SK-N-SH treated with all-trans-retinoic acid at 6 μM for 48 hours (cell line): ENCODE measurements around the gene SLCO3A1.

Source experiments
- ATAC-seq: fragments of 200-7000 bp; cut with Tn5 transposase; 3 replicates; pipeline ENCODE4 v1.9.1; 2020; ENCODE audit warnings: mild to moderate bottlenecking, moderate library complexity
- ARNTL ChIP-seq: fragments of 450-650 bp; formaldehyde crosslinking; IDR thresholded peaks from 2 replicates; pipeline ENCODE4 v1.5.0; 2020; ENCODE audit warnings: low read depth, mild to moderate bottlenecking, moderate library complexity, borderline replicate concordance
- CSRNP3 ChIP-seq: fragments of 250-450 bp; sonication (Bioruptor Pico); IDR thresholded peaks from 2 replicates; pipeline ENCODE4 v1.5.1; 2021; ENCODE audit warnings: mild to moderate bottlenecking, moderate library complexity
- ESRRG ChIP-seq: fragments of 250-450 bp; sonication (Bioruptor Pico); IDR thresholded peaks from 2 replicates; pipeline ENCODE4 v1.6.1; 2021; ENCODE audit warnings: mild to moderate bottlenecking
- GLIS3 ChIP-seq: fragments of 250-450 bp; sonication (Bioruptor Pico); IDR thresholded peaks from 2 replicates; pipeline ENCODE4 v1.5.0; 2020; ENCODE audit warnings: mild to moderate bottlenecking, moderate library complexity
- ISL1 ChIP-seq: fragments of 250-450 bp; sonication (Bioruptor Pico); IDR thresholded peaks from 2 replicates; pipeline ENCODE4 v2.1.2; 2022; ENCODE audit warnings: mild to moderate bottlenecking, moderate library complexity
- OSR1 ChIP-seq: fragments of 250-450 bp; sonication (Bioruptor Pico); IDR thresholded peaks from 2 replicates; pipeline ENCODE4 v1.8.0; 2022; ENCODE audit warnings: moderate library complexity, mild to moderate bottlenecking, inconsistent platforms
- PATZ1 ChIP-seq: fragments of 250-450 bp; sonication (Bioruptor Pico); IDR thresholded peaks from 2 replicates; pipeline ENCODE4 v1.8.0; 2020; ENCODE audit warnings: mild to moderate bottlenecking, moderate library complexity, borderline replicate concordance
- POU6F1 ChIP-seq: fragments of 250-450 bp; sonication (Bioruptor Pico); IDR thresholded peaks from 2 replicates; pipeline ENCODE4 v1.8.0; 2021; ENCODE audit warnings: low read depth, mild to moderate bottlenecking, moderate library complexity, borderline replicate concordance
- PPARA ChIP-seq: fragments of 250-450 bp; sonication (Bioruptor Pico); IDR thresholded peaks from 2 replicates; pipeline ENCODE4 v1.5.0; 2020; ENCODE audit warnings: mild to moderate bottlenecking, borderline replicate concordance
- SNAI2 ChIP-seq: fragments of 250-450 bp; sonication (Bioruptor Pico); IDR thresholded peaks from 2 replicates; pipeline ENCODE4 v1.5.0; 2020; ENCODE audit warnings: mild to moderate bottlenecking, moderate library complexity
- TOX ChIP-seq: fragments of 250-450 bp; sonication (Bioruptor Pico); IDR thresholded peaks from 2 replicates; pipeline ENCODE4 v1.8.0; 2021; ENCODE audit warnings: mild to moderate bottlenecking, moderate library complexity, borderline replicate concordance
- ZFP30 ChIP-seq: fragments of 450-650 bp; formaldehyde crosslinking; IDR thresholded peaks from 2 replicates; pipeline ENCODE4 v1.5.0; 2022; ENCODE audit warnings: mild to moderate bottlenecking, moderate library complexity
- ZNF565 ChIP-seq: fragments of 450-650 bp; formaldehyde crosslinking; conservative IDR thresholded peaks from 2 replicates; pipeline ENCODE4 v1.5.0; 2020; ENCODE audit warnings: low read depth, mild to moderate bottlenecking, moderate library complexity
- ZNF70 ChIP-seq: fragments of 450-650 bp; formaldehyde crosslinking; IDR thresholded peaks from 2 replicates; pipeline ENCODE4 v1.5.0; 2020; ENCODE audit warnings: mild to moderate bottlenecking, moderate library complexity
- TF ChIP-seq, protein P1 (sequence below): fragments of 250-450 bp; sonication (Bioruptor Pico); IDR thresholded peaks from 2 replicates; pipeline ENCODE4 v1.5.0; 2020; ENCODE audit warnings: mild to moderate bottlenecking, moderate library complexity
- TF ChIP-seq, protein P2 (sequence below): fragments of 250-450 bp; sonication (Bioruptor Pico); IDR thresholded peaks from 2 replicates; pipeline ENCODE4 v1.5.1; 2020; ENCODE audit warnings: low read depth, mild to moderate bottlenecking, moderate library complexity

Gene SLCO3A1

GRCh38 chr15:91911844-91912243 is 58.3 kb downstream of the SLCO3A1 start:
- no peak for ATAC-seq
- TF ChIP-seq CSRNP3 (CRISPR knock-in tag) (no peak), ESRRG (CRISPR knock-in tag) (no peak), POU6F1 (CRISPR knock-in tag) (no peak), PATZ1 (no peak), TOX (CRISPR knock-in tag) (no peak), ARNTL (CRISPR knock-in tag) (no peak), ISL1 (CRISPR knock-in tag) (no peak), OSR1 (CRISPR knock-in tag) (no peak), ZNF70 (CRISPR knock-in tag) (no peak)
- TF ChIP-seq, protein P1, sequence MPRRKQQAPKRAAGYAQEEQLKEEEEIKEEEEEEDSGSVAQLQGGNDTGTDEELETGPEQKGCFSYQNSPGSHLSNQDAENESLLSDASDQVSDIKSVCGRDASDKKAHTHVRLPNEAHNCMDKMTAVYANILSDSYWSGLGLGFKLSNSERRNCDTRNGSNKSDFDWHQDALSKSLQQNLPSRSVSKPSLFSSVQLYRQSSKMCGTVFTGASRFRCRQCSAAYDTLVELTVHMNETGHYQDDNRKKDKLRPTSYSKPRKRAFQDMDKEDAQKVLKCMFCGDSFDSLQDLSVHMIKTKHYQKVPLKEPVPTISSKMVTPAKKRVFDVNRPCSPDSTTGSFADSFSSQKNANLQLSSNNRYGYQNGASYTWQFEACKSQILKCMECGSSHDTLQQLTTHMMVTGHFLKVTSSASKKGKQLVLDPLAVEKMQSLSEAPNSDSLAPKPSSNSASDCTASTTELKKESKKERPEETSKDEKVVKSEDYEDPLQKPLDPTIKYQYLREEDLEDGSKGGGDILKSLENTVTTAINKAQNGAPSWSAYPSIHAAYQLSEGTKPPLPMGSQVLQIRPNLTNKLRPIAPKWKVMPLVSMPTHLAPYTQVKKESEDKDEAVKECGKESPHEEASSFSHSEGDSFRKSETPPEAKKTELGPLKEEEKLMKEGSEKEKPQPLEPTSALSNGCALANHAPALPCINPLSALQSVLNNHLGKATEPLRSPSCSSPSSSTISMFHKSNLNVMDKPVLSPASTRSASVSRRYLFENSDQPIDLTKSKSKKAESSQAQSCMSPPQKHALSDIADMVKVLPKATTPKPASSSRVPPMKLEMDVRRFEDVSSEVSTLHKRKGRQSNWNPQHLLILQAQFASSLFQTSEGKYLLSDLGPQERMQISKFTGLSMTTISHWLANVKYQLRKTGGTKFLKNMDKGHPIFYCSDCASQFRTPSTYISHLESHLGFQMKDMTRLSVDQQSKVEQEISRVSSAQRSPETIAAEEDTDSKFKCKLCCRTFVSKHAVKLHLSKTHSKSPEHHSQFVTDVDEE (CRISPR knock-in tag): no peak
- TF ChIP-seq, protein P2, sequence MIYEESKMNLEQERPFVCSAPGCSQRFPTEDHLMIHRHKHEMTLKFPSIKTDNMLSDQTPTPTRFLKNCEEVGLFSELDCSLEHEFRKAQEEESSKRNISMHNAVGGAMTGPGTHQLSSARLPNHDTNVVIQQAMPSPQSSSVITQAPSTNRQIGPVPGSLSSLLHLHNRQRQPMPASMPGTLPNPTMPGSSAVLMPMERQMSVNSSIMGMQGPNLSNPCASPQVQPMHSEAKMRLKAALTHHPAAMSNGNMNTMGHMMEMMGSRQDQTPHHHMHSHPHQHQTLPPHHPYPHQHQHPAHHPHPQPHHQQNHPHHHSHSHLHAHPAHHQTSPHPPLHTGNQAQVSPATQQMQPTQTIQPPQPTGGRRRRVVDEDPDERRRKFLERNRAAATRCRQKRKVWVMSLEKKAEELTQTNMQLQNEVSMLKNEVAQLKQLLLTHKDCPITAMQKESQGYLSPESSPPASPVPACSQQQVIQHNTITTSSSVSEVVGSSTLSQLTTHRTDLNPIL (CRISPR knock-in tag): no peak

- no peak for ATAC-seq
- TF ChIP-seq TOX (CRISPR knock-in tag) (no peak), ZNF70 (CRISPR knock-in tag) (no peak)
Observed at GRCh38 chr15:91912336-91912735, 58.8 kb downstream of the SLCO3A1 start.

DNA sequence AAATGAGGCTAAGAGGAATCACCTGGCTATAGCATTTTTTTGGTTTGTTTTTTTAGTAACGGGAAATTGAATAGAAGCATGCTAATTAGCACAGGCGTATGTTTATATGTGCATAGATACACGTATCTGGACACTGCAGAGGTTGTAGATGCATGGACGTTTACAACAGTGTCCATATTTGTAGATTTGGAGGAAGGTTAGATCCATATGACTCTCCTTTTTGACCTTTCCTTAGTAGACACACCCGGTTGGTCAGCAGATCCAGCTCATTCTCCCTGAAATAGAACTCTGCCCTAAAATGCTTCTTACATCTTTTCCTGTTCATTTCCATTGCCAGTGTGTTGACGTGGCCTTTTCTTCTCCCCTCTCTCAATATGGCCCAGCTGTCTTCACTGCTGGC is 60.1 kb downstream of the SLCO3A1 start:
- TF ChIP-seq ZFP30 (no peak), ESRRG (CRISPR knock-in tag) (no peak), SNAI2 (CRISPR knock-in tag) (no peak), ARNTL (CRISPR knock-in tag) (no peak), PPARA (CRISPR knock-in tag) (no peak), ZNF70 (CRISPR knock-in tag) (no peak), ZNF565 (CRISPR knock-in tag) (no peak), GLIS3 (CRISPR knock-in tag) (no peak), CSRNP3 (CRISPR knock-in tag) (no peak), POU6F1 (CRISPR knock-in tag) (no peak), ISL1 (CRISPR knock-in tag) (no peak), OSR1 (CRISPR knock-in tag) (no peak), PATZ1 (no peak)
- ATAC-seq: no peak
